AG08395 (cell line): ENCODE measurements around the gene NELFA.
"Not testable (repeated sequence)": the region's sequence is repeated elsewhere in the genome, so short reads cannot be mapped to it uniquely, and the experiment has no call there.

Source experiments
- DNase-seq: peaks from one replicate; pipeline ENCODE4 v3.0.0; 2012; ENCODE audit warnings: mixed read lengths, low spot score

Gene NELFA

DNA sequence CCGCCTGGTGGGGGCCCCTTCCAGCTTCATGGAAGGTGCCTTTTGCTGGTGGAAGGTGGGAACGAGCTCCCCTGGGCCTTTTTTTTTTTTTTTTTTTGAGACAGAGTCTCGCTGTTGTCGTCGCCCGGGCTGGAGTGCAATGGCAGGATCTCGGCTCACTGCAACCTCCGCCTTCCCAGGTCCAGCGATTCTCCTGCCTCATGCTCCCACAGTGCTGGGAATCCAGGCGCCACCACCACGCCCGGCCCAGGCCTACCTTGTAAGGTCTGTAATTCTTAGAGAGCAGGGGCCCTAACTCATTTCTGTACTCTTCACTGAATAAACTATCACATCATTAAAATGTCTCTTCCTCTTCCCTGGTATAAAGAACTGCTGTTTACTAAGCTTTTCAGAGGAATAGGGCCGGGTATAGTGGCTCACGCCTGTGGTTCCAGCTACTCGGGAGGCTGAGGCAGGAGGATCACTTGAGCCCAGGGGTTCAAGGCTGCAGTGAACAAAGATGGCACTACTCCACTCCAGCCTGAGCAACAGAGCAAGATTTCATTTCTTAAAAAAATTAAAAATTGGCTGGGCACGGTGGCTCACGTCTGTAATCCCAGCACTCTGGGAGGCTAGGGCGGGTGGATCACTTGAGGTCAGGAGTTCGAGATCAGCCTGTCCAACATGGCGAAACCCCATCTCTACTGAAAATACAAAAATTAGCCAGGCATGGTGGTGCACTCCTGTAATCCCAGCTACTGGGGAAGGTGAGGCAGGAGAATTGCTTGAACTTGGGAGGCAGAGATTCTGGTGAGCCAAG is 14.9 kb downstream of the NELFA start:
- DNase-seq = not testable (repeated sequence)

DNA sequence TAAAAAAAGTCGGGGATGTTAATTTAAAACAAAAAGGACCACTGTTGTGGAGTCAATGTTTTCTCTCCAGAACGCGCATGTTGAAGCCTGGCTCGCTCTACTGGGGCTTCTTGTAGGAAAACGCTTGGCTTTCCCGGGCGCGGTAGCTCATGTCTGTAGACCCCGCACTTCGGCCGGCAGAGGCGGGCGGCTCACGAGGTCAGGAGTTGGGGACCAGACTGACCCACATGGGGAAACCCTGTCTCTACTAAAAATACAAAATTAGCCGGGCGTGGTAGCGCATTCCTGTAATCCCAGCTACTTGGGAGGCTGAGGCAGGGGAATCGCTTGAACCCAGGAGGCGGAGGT is 15.6 kb downstream of the NELFA start:
- no peak for DNase-seq

DNA sequence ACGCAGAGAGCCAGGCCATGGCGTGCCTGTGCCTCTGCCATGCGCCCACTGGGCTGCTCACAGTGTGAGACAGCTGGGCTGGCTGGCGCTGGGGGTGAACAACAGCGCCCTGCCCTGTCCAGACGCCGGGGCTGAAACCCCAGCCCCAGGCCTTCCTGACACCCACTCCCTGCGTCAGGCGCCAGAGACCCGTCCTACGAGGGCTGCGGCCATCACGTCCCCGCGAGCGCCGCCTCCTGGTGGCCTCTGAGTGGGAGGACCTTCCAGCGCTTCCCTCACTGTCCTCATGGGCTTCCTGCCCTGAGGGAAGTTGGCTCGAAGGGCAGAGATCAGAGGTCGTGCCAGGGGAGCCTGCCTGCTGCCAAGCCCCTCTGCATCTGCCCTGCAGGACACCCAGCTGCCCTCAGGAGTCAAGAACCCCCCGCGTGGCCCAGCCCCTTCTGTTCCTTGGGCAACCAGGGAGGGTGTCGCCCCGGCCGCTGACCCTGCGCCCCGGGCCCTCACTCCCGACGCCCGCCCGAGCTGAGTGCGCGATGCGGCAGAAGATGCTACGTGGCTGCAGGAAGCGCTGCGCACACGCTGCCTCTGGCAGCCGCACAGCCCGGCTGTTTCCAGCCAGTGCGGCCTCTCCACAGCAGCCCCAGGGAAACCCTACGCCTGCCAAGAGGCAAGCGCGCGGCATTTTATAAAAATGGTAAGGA is 16.2 kb downstream of the NELFA start:
- no peak for DNase-seq

DNA sequence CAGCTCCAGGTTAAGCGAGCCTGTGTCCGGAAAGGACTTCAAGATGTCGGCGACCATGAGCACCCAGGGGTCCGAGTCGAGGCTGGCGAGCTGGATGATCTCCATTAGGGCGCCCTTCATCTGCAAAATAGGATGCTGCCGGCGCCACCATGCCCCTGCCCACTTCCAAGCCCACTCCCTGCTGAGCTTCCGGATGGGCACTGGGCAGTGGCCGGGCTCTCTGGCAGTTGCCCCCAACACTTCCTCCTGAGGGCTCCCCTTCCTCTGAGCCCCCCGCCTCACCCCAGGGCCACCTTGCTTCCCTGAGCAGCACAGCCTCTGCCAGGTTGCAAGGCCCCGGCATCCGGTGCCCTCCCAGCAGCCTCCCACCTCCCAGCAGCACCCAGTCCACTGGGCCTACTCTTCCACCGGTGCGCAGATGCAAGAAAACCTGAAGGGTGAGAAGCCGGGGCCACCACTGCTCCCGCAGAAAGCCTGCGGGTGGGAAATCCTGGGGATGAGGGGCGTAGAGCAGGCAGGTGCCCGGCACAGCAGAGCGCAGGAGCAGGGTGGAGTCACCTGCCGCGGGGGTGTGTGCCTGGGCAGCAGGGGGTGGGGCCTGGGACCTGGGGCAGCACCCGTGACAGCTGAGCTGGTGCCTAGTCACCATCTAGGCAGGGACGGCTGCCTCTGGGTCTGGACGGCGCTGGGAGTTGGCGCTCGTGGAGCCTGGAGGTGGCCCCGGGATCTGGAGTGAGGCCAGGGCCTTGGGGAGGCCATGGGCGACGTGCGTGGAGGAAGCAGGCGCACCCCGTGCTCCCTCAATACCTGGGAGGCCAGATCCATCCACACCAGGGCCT is 17.0 kb downstream of the NELFA start:
- DNase-seq = no peak

DNA sequence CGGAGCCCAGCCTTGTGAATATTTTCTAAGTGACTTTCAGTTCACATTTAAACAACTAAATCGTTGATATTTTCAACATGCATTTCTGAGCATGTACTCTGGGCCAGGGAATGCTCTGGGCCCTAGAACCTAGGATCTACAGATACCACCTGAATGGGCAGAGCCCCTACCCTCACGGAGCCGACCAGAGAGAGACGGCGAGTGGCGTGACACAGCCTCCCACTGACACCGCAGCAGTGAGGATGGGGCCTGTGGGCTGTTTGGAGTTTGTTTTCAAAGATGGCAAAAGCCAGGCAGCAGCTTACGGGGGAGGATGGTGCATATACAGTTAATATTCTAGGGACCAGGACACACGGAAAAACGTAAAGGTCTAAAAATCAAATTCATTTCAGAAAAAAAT is 17.7 kb downstream of the NELFA start:
- no peak for DNase-seq

DNA sequence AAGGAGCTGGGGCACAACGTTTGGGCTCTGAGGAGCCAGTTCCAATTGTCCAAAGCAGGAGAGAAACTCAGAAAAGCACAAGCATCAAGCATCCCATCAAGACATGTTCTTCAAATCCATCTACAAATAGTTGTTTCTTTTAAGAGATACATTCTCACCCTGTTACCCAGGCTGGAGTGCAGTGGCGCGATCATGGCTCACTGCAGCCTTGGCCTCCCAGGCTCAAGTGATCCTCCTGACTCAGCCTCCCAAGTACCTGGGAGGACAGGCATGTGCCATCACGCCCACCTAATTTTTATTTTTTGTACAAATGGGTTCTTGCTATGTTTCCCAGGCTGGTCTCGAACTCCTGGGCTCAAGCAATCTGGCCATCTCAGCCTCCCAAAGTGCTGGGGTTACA is 18.1 kb downstream of the NELFA start:
- DNase-seq = no peak

DNA sequence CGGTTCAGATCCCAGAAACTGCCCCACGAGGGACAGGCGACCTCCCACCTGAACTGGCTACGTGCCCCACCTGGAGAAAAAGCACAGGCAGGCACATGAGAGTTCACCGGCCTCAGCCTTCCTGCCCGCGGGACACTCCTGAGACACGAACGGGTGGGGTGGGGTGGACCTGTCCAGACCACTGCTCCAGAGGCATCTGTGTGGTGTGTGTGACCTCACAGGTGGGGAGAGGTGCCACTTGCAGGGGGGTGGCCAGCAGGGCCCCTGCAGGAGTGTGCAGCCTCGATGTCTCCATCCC is 18.5 kb downstream of the NELFA start:
- no peak for DNase-seq

DNA sequence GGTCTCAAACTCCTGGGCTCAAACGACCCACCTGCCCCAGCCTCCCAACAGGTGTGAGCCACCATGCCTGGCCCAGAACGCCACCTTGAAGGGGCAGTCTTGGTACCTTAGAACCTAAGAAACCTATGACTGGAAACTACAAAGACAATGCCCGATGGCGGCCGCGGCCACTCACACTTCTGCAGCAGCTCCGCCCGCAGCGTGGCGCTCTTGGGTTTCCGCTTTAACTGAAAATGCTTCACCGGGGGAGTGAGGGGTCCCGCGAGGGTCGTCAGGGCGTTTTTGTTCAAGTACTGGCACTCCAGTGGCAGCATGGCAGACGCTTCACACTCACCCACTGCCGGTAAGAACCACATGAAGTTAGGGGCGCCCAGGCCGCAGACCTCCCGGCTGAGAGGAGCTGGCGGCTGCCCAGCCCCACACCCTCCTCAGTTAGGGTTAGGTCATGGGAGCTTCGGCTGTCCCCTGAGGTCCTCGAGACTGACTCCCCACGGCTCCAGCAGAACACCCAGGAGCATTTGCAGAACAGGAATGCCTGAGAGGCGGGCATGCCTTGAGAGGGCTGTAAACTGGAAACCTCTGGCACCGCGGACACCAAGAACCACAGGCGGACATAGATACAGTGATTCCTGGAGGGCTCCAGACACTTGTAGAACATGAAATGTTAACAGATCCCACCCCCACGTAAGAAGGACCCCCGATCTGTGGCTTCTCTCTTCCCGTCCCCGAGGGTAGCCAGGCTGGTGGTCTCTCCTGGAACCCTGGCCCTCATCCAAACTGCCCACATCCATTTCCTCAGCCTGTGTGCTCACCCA is 19.0 kb downstream of the NELFA start:
- DNase-seq = no peak

DNA sequence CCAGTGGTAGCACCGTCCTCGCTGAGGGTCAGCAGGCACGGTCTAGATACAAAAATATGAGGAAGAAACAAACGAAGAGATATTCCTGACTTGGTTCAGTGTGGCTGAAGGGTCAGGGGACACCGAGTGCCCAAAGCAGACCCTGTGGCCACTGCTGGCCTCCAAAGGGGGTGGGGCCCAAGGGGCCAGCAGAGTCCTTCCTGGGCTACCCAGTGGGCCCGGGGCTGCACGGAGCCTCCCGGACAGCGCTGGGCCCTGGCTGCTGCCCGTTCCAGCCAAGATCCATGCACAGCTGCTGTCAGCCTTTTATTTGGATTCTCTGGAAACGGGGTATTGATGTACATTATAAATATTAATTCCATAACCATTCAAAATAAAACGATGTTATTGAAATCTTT is 20.4 kb downstream of the NELFA start:
- DNase-seq = no peak

DNA sequence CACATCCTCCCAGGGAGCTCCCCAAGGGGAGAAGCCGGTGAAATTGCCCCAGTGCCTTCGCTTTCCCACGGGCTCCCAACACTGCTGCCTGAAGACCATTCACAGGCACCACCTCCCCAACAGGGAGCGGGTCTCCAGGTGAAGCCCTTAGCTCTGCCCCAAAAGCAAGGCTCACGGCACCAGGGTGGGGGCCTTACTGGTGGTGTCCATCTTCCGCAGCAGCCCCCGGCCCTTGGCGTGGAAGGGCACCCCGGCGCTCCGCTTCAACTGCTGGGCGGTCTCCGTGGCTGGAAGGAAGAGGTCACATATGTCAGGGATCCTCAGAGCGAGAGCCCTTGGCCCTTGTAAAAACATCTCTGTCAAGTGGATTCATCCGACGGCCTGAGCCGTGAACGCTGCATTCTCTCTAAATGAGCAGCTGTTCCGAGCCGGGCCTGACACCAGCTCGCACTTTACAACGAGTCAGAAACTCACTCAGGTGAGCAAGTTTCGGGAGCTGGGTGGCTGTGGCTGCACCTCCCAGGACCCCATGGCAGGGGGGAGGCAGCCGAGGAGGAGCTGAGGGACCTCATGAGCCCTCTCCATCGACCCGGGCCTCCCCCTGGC is 20.9 kb downstream of the NELFA start:
- no peak for DNase-seq

DNA sequence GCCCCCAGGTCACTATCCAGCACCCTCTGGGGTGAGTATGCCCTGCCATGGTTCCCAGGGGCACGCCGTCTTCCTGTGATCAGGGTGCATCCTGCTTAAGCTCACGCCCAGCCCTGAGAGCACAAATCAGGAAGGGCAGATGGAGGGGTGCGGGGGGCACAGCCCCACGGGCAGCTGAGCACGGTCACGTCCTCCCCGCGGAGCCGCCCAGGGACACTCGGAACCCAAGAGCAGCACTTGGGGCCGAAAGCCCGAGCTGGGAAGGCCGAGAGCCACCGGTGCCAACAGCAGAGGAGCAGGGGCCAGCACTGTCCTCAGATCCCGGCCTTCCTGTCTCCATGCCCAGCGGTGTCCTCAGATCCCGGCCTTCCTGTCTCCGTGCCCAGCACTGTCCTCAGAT is 21.5 kb downstream of the NELFA start:
- DNase-seq = no peak

DNA sequence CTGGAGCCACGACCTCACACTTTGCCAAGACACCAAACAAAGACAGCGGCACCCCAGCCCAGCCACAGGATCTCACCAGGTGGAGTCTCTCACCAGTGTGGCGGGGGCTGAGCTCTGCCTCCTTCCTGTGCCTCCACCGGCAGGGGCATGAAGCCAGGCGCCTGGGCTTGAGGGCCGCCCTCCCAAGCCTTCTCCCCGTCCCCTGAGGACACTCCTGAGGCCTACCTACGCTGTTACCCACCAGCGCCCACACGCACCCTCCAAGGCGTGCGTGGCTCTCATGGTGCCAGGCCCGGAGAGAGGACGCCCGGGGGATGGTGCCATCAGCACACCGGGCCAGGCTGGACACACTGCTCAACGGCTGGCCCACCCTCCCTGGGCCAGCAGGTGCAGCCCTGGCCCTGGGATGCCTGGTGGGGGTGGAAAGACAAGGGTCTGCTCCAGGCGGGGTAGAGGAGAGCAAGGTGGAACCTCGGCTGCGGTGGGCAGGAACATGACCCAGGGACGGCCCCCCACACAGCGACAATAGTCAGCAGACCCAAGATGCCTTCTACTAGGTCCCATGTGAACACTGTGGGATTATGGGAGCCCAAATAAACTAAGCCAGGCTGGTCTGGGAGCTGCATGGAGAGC is 22.1 kb downstream of the NELFA start:
- DNase-seq = no peak

DNA sequence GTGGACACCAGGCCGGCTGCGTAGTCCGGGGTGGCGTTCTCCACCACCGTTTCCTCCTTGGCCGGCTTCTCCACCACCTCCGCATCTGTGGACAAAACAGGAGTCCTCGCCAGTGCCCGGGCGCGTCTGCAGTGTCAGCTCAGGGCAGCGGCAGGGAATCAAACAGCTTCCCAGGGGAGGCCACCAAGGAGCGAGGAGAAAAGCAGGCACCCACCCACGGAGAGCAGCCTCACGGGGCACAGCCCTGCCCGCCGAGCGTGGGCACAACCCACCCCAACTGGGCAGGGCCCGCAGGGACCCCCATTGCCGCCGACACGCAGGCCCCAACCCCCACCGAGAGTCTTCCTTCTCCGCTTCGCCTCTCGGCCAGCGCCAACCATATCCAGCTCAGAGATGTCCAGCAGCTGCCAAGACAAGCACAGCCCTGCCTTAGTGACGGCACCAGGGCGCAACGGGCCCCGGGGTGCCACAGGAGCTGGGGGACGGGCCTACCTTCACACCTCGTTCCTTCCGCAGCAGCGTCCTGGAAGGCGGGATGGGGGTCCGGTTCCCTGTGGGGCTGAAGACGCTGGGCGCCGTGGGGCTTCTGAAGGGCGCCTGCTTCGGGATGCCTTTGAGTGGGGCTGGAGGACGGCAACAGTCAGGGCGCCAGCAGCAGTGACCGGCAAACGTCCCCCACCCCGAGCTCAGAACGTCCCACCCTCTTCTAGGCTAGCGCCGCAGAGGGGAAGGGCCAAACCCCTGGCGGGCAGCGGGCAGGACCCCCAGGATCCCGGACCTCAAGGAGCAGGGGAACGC is 22.8 kb downstream of the NELFA start:
- no peak for DNase-seq

DNA sequence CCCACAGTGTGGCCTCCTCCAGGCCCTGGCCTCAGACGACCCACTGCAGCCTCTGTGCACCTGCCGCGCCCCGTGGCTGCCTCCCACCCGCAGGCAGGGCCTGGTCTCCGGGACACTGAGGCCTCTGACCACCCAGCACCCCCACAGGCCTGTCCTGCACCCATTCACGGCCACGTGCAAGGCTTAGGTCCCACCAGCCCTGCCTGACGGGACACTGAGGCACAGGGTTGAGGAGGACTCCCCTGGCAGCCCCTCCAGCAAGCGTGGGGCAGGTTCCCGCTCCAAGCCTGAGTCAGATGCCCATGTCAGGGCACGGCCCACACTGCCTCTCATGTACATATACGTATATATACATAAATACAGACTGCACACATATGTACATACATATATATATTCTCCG is 23.5 kb downstream of the NELFA start:
- no peak for DNase-seq

DNA sequence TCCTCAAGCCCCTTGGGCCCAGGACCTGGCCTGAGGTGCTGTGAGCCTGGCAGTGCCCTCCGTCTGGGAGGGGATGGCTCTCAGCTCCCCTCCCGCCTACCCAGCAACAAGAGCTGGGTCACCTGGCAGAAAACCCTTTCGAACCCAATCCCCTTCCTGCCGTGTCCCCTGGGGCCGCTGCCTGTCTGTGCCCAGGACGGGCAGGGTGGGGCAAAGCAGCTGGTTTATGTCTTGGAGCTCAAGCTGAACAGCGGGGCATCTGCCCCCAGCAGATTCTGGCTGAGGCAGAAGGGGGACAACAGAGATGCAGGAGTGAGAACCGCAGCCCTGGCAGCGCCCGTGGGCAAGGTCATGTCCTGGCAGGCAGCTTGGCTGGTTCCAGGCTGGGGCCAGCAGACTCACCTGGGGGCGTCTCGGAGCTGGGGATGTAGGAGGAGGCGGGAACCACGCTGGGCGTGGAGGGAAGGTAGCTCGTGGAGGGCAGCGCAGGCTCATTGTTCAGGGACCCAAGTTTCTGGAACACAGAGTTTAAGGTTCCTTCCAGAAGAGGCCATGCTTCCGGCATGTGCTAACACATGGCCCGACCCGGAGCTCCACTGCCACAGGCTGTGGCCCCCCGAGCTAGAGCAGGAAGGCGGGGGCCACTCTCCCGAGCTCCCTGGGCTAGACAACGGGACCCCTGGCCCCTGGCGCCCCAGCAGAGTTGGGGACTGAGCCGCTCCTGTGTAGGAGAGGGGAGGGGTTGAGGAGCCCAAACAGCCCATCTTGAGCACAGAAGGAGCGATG is 24.2 kb downstream of the NELFA start:
- no peak for DNase-seq

DNA sequence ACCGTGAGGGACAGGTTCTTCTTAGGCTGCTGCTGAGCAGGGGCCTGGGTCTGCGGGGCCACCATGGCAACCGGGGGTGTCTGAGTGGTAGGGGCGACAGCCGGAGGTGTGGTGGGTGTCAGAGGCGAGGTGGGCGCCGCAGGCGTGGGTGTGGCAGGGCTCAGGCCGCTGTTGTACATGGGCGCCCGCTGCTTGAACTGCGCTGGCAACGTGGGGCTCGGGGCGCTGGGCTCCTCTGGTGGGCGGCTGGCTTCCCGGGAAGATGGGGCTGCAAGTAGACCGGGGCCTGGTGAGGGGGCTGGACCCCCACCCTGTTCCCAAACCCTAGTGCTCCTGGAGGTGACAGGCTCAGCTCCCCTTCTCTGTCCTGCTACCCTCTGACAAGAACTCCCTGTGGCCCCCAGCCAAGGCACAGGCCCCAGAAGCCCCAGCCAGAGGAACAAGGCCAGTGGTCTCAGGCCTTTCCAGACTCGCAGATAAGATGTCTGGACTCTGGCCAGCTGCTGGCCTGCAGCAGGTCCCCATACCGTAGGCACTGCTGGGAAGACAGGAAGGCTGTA is 24.8 kb downstream of the NELFA start:
- no peak for DNase-seq

DNA sequence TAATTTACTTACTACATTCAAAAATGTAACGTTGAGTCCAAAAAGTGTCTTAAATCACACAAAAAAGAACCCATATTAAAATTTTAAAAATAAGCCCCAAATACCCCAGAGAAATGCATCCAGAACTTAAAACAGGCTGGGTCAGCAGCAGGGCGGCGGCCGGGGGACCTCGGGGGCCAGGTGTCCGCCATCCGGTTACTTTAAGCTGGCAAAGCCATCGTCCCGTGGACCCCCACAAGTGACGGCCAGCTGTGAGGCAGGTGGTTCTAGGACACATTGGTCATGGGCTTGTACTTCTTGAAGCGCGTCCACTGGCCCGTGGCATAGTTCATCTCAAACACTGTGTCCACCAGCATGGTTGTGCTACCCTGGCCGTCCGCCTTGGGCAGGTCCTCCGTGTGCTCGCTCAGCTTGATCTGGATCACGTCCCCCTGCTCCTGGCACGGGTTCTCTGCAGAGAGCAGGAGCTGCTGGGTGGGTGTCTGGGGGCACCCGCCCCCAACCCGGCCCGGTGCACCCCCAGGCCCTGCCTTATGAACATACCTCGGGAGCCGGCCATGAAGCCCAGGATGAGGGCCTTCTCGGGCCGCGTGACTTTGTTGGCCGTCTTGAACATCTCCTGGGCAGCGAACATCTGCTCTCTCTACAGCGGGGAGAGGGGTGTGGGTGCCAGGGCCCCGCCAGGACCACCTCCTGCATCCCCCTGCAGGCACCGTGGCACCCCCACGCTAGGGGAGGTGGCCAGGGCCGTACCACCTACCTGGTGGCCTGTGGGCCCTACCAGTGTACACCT is 25.5 kb downstream of the NELFA start:
- no peak for DNase-seq
